ENCODE results near the gene ZNF839.

DNA sequence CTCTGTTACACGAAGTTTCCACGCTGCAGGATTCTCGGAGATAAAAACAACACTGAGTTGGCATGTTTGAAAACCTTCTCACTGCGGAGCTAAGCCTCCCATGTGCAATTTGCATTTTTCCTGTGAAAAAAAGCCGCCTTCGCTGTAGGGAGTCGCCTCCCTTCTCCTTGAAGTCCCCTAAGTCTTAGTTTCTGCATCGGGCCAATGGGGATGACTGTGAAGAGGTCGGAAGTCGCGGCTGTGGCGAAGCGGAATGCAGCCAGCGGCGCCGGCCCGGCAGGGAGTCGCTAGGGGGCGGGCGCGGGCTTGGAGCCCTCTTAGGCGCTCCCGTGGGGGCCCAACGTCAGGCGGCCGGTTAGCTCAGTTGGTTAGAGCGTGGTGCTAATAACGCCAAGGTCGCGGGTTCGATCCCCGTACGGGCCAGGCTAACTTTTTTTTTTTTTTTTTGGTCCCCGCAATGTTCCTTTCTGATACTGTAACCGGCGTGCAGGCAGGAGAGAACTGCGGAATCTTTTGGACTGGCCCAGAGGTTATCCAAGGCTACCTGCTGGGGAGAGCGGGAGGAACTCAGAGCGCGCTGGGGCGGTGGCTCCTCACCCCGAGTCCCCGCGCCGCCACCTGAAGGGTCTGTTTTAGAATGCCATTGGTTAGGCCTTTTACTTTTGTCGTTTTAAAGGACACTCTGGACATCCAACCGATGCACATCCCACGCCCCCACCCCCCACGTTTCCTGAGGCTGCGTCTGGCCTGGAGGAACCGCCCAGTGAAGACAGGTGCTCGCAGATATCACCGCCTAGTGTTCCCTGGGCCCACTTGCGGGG, 2.6 kb upstream of the ZNF839 start:
- TF ChIP-seq, protein P1, sequence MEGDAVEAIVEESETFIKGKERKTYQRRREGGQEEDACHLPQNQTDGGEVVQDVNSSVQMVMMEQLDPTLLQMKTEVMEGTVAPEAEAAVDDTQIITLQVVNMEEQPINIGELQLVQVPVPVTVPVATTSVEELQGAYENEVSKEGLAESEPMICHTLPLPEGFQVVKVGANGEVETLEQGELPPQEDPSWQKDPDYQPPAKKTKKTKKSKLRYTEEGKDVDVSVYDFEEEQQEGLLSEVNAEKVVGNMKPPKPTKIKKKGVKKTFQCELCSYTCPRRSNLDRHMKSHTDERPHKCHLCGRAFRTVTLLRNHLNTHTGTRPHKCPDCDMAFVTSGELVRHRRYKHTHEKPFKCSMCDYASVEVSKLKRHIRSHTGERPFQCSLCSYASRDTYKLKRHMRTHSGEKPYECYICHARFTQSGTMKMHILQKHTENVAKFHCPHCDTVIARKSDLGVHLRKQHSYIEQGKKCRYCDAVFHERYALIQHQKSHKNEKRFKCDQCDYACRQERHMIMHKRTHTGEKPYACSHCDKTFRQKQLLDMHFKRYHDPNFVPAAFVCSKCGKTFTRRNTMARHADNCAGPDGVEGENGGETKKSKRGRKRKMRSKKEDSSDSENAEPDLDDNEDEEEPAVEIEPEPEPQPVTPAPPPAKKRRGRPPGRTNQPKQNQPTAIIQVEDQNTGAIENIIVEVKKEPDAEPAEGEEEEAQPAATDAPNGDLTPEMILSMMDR (IDR thresholded peaks at IDR 0.05): peak; percentile 63 to 94 (median 88)
- peak in 1 of 2 donors; percentile 34 for TF ChIP-seq POLR2A (IDR thresholded peaks at IDR 0.05)

Data from adrenal gland (tissue), 5 donors.